Adrenal gland (tissue), 12 donors: ENCODE measurements around the gene NDUFAF2. TPM values are rescaled to one million over a fixed set of nuclear protein-coding genes. Genes with fewer than 3 reads are reported as not detected.

Experiments
- DNase-seq, 7 donors: peaks; one replicate each; pipeline ENCODE4 v3.0.0-alpha.2; 2019 to 2020
- H3K27ac ChIP-seq, 5 donors: fragments of 200-600 bp; sonication (generic) in 4 of 5; 1 replicate in 3 of 5; 2 replicates in 2 of 5; pipeline versions ENCODE4 v1.5.1 to v1.8.0; 2016 to 2020; ENCODE audit warnings: mild to moderate bottlenecking in 1 of 5
- H3K27me3 ChIP-seq: fragments of 200-600 bp; 2 replicates; pipeline ENCODE4 v1.8.0; 2021
- H3K36me3 ChIP-seq, 2 donors: fragments of 200-600 bp; replicated peaks in 1 of 2; 1 replicate in 1 of 2; 2 replicates in 1 of 2; pipeline versions ENCODE4 v1.5.1 to v1.8.0; 2018 to 2022
- H3K4me1 ChIP-seq, 2 donors: fragments of 200-600 bp; replicated peaks in 1 of 2; 1 replicate in 1 of 2; 2 replicates in 1 of 2; pipeline versions ENCODE4 v1.5.1 to v1.8.0; 2018 to 2021
- H3K4me3 ChIP-seq, 4 donors: fragments of 200-600 bp; sonication (generic) in 3 of 4; one replicate each; pipeline ENCODE4 v1.5.1; 2016 to 2018
- H3K9me3 ChIP-seq, 3 donors: fragments of 200-600 bp; sonication (generic) in 1 of 3; replicated peaks in 1 of 3; 1 replicate in 2 of 3; 2 replicates in 1 of 3; pipeline versions ENCODE4 v1.5.1 to v1.8.0; 2016 to 2021
- CTCF ChIP-seq, 6 experiments: fragments of 450-650 bp in 4 of 6; fragments of 200-600 bp in 2 of 6; sonication (generic) in 1 of 6; IDR thresholded peaks; 1 replicate in 5 of 6; 2 replicates in 1 of 6; pipeline versions ENCODE4 v1.5.1 to v1.8.0; 2016 to 2021; ENCODE audit warnings: antibody characterized with exemption in 6 of 6, mild to moderate bottlenecking in 2 of 6, moderate library complexity in 1 of 6
- POLR2A ChIP-seq, 2 donors: fragments of 450-650 bp; IDR thresholded peaks; one replicate each; pipeline ENCODE4 v1.6.1; 2017; ENCODE audit warnings: antibody characterized with exemption in 2 of 2, mild to moderate bottlenecking in 2 of 2, moderate library complexity in 1 of 2
- WGBS, 4 donors: extraction: QIAGEN DNeasy Blood & Tissue Kit in 2 of 4; methylation state at CpG; one replicate each; pipeline versions ENCODE4 v1.1.5 to v1.1.7; 2013 to 2017; 5-methylcytosine and 5-hydroxymethylcytosine counted together
- intact Hi-C, 2 donors: fragments of 100-400 bp; cut with DNase I; formaldehyde crosslinking; loops; one replicate each; pipeline versions ENCODE4 v1.14.1 to v1.15.0; 2022 to 2023
- polyA plus RNA-seq, 3 donors: library from polyadenylated mRNA; stranded (reverse); fragments of 200-250 nt in 2 of 3; fragments of 350-450 nt in 1 of 3; fragmentation: Illumina TruSeq in 1 of 3; extraction: RNeasy Lipid Tissue Mini Kit (QIAGEN cat#74804) in 1 of 3; gene quantifications; one replicate each; pipeline ENCODE4 v1.2.3, GENCODE V29; 2013 to 2014
- total RNA-seq, 9 donors: library from RNA; depleted of rRNA in 4 of 9; stranded (reverse); fragments of >200 nt in 4 of 9; fragments of 120-200 nt in 1 of 9; fragmentation: NEBNext Ultra II Directional in 1 of 9; extraction: Animal tissue kit (Norgen Biotek cat#: 25700) in 1 of 9; gene quantifications; one replicate each; pipeline versions ENCODE4 v1.1.0 to v1.2.4, GENCODE V29; 2013 to 2023
- donor health status: healthy with polysubstance abuse.
- donor health status: Bipolar disorder and iron deficiency.
- donor health status: DM: yes; HTN: yes; CAD: no.
- donor health status: DM: no; HTN: no; CAD: no.
- donor health status: DM: no; HTN: no; CAD: no.
- donor health status: DM: yes; HTN: yes; CAD: no.

The NDUFAF2 gene
- total and polyA plus RNA-seq, 12 donors: 12.0 to 127 (median 31.2) TPM

- H3K4me3 ChIP-seq: no peak overlapping the region
- H3K27me3 ChIP-seq: no peaks in the 10 kb centered on the region
- H3K27ac ChIP-seq: no peak overlapping the region
- no peaks in the 10 kb centered on the region for H3K4me1 ChIP-seq
- no peaks in the 10 kb centered on the region for H3K36me3 ChIP-seq
- no peak for TF ChIP-seq POLR2A (IDR thresholded peaks at IDR 0.05)
- no peak for TF ChIP-seq CTCF (IDR thresholded peaks at IDR 0.05)
- DNase-seq: no peak
- no peaks in the 10 kb centered on the region for H3K9me3 ChIP-seq
- intact Hi-C loops: no loop called here
Observed at GRCh38 chr5:61000887-61001286, 55.9 kb downstream of the NDUFAF2 start.

GRCh38 chr5:61001647-61002046 is 56.6 kb downstream of the NDUFAF2 start:
- DNase-seq: no peak
- Histone ChIP-seq H3K4me3 (no peak overlapping the region), H3K27me3 (no peaks in the 10 kb centered on the region), H3K9me3 (no peaks in the 10 kb centered on the region), H3K27ac (no peak overlapping the region), H3K4me1 (no peaks in the 10 kb centered on the region), H3K36me3 (no peaks in the 10 kb centered on the region)
- 90 to 97% (median 92%) methylated on average over 3 of the region's 3 CpGs for WGBS, 4 donors
- intact Hi-C loops: no loop called here
- no peak for TF ChIP-seq CTCF (IDR thresholded peaks at IDR 0.05)
- TF ChIP-seq POLR2A (IDR thresholded peaks at IDR 0.05): no peak

GRCh38 chr5:61002611-61003355 is 57.8 kb downstream of the NDUFAF2 start:
- no peak for TF ChIP-seq POLR2A (IDR thresholded peaks at IDR 0.05)
- no peak for TF ChIP-seq CTCF (IDR thresholded peaks at IDR 0.05)
- no peak overlapping the region for H3K4me3 ChIP-seq
- H3K4me1 ChIP-seq: no peaks in the 10 kb centered on the region
- DNase-seq: no peak
- 62 to 75% (median 72%) methylated on average over 4 of the region's 4 CpGs for WGBS, 4 donors
- intact Hi-C loops: no loop called here
- no peaks in the 10 kb centered on the region for H3K27me3 ChIP-seq
- no peaks in the 10 kb centered on the region for H3K36me3 ChIP-seq
- no peaks in the 10 kb centered on the region for H3K9me3 ChIP-seq
- H3K27ac ChIP-seq: no peak overlapping the region

- no peak for DNase-seq
- no peaks in the 10 kb centered on the region for H3K9me3 ChIP-seq
- H3K4me1 ChIP-seq: no peaks in the 10 kb centered on the region
- intact Hi-C loops: no loop called here
- no peak overlapping the region for H3K4me3 ChIP-seq
- H3K36me3 ChIP-seq: no peaks in the 10 kb centered on the region
- H3K27ac ChIP-seq: no peak overlapping the region
- H3K27me3 ChIP-seq: no peaks in the 10 kb centered on the region
- no peak for TF ChIP-seq POLR2A (IDR thresholded peaks at IDR 0.05)
- no peak for TF ChIP-seq CTCF (IDR thresholded peaks at IDR 0.05)
Observed at GRCh38 chr5:61004448-61004847, 59.4 kb downstream of the NDUFAF2 start.
